ENCODE measurements around the gene SLC2A6. TPM values are rescaled to one million over a fixed set of nuclear protein-coding genes. Genes with fewer than 3 reads are reported as not detected.

Gene SLC2A6
- total and polyA plus RNA-seq, 2 of the 8 experiments (the other 6 are each of a cell fraction or from before 2014, with no cell fraction given), result 16.6 to 17.8 TPM

- TF ChIP-seq TAF7 (optimal IDR thresholded peaks at IDR 0.05; ENCODE audit: borderline replicate concordance, low read depth, low read length) (no peak), TAF1 (IDR thresholded peaks at IDR 0.05; ENCODE audit: low read depth, low read length) (no peak), CTCF (IDR thresholded peaks at IDR 0.05; ENCODE audit: control extremely low read depth in 1 of 3, insufficient read depth in 1 of 3, low read depth in 1 of 3, low read length in 3 of 3) (no peak), CREB1 (IDR thresholded peaks at IDR 0.05) (no peak), RFX5 (IDR thresholded peaks at IDR 0.05; ENCODE audit: borderline replicate concordance, low read depth, low read length) (no peak), RNF2 (IDR thresholded peaks at IDR 0.05; ENCODE audit: borderline replicate concordance, low read depth, low read length, missing control alignments, poor library complexity, severe bottlenecking) (no peak), GABPA (IDR thresholded peaks at IDR 0.05; ENCODE audit: borderline replicate concordance, insufficient read depth, low read length) (no peak)
These were observed 41.4 kb upstream of the SLC2A6 start (continued) for GRCh38 chr9:133520121-133520835.
